CD4-positive, alpha-beta T cell treated with Interleukin-15 for 4 hours (primary cell): ENCODE measurements around the gene TMEM164.
"Not testable (repeated sequence)": the region's sequence is repeated elsewhere in the genome, so short reads cannot be mapped to it uniquely, and the experiment has no call there.

Source experiments
- DNase-seq: peaks from one replicate; pipeline ENCODE4 v3.0.0-alpha.2; 2020; ENCODE audit warnings: low spot score

TMEM164 gene

GRCh38 chrX:110002300-110003166 is at the start of gene TMEM164:
Gene TMEM164, plus strand, starts transcription at chrX:110003114. Its CDS starts 661 bp downstream, at chrX:110003775.
- DNase-seq, result peak; percentile 81

GRCh38 chrX:109954333-109954732 is 48.6 kb upstream of the TMEM164 start:
- DNase-seq, result no peak

GRCh38 chrX:109954955-109955354 is 48.0 kb upstream of the TMEM164 start:
- no peak for DNase-seq

DNA sequence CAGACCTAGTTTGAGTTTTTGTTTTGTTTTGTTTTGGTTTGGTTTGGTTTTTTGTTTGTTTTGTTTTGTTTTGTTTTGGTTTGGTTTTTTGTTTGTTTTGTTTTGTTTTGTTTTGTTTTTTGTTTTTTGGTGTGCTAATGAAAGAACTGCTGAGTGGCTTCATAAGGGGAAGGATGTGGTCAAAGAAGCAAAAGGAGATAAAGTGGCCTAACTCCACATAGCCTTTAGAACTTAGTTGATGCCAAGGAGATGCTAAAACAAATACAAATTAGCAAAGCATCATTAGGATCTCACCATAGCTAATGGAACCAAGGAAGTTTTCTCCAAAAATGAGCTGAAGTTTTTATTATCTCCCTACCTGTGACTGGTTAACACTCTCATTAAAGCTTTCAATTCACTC is 44.6 kb upstream of the TMEM164 start:
- no peak for DNase-seq

GRCh38 chrX:109959356-109959871 is 43.5 kb upstream of the TMEM164 start:
- no peak for DNase-seq

DNA sequence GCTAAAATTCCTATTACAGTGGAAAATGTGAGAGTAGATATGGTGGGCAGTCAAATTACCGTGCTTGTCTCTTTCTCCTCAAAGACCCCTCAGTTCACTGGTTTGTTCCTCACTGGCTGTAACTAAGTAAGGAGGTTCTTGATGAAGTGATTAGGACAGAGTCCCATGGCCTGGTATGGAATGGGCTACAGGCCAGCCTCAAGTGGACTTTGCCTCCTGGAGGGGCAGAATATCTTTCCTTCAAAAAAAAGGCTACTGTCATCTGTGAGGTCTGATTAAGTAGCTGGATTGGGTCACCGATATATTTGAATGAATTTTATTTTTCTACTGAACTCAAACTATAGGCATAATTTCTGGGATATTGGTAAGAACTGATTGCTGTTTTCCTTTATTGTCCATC is 38.5 kb upstream of the TMEM164 start:
- DNase-seq, result no peak

- no peak for DNase-seq
Observed at GRCh38 chrX:109966246-109966645, 36.7 kb upstream of the TMEM164 start.

DNA sequence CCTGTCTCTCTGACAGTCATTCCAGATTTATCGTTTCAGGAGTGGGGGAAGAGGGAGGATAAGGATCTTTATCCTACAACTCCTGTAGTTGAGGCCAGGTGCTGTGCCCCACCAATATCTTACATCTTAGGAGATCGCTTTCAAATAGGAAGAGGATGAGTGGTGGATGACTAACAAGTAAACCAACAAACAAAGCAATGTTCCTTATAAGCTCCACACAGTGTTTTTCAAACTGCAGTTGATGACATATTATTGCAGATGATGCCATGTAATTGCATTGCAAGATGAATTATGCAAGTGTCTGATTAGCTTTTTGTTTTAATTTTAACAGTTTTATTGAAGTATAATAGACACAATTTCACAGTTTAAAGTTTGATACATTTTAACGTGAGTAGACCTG is 35.8 kb upstream of the TMEM164 start:
- no peak for DNase-seq

DNA sequence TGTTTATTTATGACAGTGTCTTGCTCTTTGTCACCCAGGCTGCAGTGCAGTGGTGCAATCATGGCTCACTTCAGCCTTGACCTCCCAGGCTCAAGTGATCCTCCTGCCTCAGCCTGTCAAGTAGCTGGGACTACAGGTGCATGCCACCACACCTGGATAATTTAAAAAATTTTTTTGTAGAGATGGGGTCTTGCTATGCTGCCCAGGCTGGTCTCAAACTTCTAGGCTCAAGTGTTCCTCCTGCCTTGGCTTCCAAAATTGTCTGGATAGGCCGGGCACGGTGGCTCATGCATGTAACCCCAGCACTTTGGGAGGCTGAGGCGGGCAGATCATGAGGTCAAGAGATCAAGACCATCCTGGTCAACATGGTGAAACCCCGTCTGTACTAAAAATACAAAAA is 32.1 kb upstream of the TMEM164 start:
- not testable (repeated sequence) for DNase-seq

DNA sequence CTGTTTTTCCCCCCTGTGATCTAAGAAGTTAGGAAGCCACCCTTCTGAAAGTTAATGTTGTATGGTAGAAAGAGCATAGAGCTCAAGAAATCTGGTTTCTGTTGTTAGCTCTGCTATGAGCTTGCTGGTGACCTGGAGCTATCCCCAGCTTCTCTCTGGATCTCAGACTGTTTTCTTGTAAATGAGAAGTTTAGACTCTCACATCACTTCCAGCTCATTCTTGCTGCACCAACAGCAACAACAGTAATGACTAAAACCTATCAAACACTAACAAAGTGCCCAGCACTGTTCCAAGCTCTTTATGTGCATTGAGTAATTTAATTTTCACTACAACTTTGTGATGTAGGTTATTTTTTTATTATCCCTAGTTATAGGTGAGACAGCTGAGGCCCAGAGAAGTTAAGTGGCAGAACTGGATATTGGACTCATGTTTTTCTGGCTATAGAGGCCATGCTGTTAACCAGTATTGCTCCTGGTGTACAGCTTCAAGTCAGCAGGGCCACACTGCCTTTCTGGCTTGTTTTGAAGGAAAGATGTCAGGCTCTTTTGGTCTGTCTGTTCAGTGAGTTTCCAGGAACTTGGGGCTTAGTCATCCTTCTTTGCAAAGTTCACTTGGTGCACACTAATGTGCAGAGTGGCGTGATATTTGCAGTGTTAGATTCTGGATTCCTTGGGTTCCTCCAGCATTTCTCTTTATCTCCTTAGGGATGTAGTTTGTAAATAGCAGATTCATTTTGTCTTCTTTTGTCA is 27.8 kb upstream of the TMEM164 start:
- no peak for DNase-seq

DNA sequence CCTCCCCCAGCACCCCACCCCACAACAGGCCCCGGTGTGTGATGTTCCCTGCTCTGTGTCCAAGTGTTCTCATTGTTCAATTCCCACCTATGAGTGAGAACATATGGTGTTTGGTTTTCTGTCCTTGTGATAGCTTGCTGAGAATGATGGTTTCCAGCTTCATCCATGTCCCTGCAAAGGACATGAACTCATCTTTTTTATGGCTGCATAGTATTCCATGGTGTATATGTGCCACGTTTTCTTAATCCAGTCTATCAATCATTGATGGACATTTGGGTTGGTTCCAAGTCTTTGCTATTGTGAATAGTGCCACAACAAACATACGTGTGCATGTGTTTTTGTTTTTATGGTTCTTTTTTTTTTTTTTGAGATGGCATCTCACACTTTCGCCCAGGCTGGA is 17.7 kb upstream of the TMEM164 start:
- DNase-seq, result not testable (repeated sequence)

- DNase-seq, result no peak
Observed at GRCh38 chrX:109987884-109988283, 15.0 kb upstream of the TMEM164 start.

GRCh38 chrX:109990582-109991276 is 12.2 kb upstream of the TMEM164 start:
- no peak for DNase-seq

DNA sequence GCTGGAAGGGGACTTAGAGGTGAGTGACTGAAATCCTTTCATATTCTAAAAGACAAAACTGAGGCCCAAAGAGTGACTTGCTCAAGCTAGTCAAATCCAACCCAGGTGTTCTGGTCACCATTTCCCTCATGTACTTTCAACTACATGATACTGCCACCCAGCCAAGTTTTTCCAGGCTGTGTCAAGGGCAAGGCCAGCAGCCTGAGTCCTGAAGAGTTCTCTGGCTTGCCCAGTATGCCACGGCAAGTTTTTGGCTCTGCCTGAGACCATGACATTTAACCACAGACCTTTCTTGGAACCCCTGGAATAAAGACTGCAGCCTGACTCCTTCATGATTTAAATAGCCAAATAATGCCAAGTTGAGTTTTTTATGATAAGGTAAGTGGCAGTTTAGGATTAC is 10.7 kb upstream of the TMEM164 start:
- no peak for DNase-seq

DNA sequence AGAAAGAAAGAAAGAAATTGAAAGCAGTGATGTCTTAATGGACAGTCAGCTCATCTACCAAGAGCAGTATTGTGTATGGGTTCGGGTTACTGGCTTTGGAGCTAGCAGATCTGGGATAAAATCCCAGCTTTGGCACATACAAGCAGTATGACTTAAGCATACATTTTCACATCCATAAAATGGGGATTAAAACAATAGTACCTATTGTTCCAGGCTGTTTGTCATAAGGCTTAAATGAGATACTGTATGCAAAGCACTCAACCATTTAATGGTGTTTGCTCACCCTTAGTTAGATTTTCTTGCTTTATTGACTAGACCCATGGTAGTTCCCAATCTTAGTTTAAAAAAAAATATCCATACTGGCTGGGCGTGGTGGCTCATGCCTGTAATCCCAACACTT is 7.8 kb upstream of the TMEM164 start:
- no peak for DNase-seq

GRCh38 chrX:109997786-109998452 is 5.0 kb upstream of the TMEM164 start:
- DNase-seq, result no peak

- DNase-seq, result no peak
Observed at GRCh38 chrX:110000000-110000399, 2.9 kb upstream of the TMEM164 start.

DNA sequence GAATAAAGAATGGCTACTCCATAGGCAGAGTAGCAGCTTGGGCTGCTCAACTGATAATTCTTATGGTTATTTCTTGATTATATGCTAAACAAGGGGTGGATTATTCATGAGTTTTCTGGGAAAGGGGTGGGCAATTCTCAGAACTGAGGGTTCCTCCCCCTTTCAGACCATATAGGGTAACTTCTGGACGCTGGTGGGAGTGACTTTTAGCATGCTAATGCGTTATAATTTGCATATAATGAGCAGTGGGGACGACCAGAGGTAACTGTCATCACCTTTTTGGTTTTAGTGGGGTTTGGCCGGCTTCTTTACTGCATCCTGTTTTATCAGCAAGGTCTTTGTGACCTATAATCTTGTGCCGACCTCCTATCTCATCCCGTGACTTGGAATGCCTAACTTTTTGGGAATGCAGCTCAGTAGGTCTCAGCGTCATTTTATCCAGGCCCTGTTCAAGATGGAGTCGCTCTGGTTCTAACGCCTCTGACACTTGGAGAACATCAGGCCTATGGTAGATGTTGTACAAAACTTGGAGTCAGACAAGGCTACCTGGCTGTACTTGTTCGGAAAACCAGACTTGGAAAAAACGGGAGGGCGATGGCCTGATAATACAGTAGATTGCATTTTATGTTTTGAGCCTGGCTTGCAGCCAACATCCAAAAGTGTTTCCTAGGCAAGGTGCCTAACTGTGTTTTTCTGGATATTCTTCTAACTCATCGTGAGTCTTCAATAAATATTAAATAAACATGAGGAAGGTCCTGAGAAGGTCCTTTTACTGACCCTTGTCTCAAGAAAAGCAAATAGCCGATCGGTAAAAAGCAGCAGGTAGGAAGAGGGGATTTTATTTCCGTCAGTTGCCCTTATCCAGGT is 1.8 kb upstream of the TMEM164 start:
- peak; percentile 4 for DNase-seq

- no peak for DNase-seq
Observed at GRCh38 chrX:110001740-110002299, 1.1 kb upstream of the TMEM164 start.
